Amniotic epithelial cell (primary cell): Measurements from ENCODE around the gene HDHD3.
A peak's percentile ranks its signal among the peaks of the same experiment; 100 is the strongest.

Source experiments
- DNase-seq: peaks from one replicate; pipeline ENCODE4 v3.0.0-alpha.2; 2010; ENCODE audit warnings: low read depth

The HDHD3 gene

DNA sequence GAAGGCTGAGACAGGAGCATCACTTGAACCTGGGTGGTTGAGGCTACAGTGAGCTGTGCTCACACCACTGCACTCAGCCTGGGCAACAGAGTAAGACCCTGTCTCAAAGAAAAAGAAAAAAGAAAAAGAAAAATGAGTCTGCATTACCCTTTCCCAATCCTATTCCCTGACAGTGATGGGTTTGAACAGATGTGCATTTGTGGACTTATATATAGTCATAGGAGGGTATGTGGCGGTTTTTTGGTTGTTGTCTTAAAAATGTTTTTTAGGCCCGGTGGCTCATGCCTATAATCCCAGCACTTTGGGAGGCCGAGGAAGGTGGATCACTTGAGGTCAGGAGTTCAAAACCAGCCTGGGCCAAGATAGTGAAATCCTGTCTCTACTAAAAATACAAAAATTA is 13.4 kb downstream of the HDHD3 start:
- no peak for DNase-seq

DNA sequence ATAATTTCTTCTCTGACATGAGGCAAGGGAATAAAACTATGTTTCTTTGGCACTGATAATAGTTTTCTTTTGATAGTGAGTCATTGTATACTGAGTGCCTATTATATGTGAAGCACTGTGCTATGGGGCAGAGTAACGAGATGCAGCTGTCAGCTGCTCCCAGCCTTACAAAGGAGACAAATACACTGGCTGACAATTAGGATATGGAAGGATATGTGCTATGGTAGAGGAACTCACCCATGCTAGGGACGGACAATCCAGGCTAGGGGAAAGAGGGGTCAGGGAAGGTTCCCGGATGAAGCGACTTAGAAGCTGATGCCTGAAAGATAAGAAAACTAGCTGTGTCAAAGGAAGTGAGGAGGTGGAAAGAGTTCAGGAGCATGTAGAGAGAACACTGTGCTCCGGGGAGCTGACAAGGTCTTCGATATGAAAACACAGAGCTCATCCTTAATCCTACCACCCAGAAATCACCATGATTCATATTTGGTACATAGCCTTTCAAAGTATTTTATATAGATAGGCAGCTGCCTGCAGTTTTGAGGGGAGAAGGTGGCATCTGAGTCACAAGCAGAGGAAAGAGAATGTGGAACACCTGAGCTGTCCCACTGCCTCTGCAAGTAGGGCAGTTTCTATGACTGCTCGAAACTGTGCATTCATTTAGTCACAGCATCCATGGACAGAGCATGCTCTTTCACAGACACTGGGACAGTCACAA is 15.3 kb downstream of the HDHD3 start:
- peak; percentile 16 for DNase-seq

DNA sequence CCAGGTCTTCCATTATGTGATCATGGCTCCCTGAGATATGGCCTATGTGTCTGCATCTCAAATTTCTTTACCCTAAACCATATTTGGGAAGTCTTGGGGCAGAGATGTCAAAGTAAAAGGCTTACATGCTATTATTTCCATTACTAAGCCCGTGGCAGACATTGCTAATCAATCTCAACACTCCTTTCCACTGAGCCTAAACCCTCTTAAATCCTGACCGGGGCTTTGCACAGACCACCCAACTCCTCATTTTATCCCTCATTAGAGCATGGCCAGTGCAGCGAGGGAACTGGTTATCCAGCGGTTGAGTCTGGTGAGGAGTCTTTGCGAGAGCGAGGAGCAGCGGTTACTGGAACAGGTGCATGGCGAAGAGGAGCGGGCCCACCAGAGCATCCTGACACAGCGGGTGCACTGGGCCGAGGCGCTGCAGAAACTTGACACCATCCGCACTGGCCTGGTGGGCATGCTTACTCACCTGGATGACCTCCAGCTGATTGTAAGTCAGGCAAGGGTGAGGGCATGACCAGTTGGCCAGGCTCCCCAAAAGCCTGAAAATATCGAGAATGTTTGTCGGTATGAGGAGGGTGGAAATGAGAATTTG is 16.4 kb downstream of the HDHD3 start:
- no peak for DNase-seq

DNA sequence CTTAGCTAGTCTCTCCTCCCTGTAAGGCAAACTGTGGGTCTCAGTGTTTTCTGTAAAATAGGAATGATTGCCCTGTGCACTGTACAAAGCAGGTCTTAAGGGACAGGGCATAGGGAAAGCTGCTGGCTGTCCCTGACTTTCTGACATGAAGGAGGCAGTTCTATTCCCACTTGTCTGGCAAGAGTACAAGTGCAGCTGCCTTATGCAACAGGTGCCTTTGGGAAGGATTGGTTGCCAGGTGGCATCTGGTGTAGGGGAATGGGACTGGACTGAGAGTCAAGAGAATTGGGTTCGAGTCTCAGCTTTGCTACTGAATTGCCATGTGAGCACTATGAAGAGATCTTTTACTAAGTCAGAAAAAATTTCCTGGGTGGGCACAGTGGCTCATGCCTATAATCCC is 17.4 kb downstream of the HDHD3 start:
- DNase-seq = no peak

DNA sequence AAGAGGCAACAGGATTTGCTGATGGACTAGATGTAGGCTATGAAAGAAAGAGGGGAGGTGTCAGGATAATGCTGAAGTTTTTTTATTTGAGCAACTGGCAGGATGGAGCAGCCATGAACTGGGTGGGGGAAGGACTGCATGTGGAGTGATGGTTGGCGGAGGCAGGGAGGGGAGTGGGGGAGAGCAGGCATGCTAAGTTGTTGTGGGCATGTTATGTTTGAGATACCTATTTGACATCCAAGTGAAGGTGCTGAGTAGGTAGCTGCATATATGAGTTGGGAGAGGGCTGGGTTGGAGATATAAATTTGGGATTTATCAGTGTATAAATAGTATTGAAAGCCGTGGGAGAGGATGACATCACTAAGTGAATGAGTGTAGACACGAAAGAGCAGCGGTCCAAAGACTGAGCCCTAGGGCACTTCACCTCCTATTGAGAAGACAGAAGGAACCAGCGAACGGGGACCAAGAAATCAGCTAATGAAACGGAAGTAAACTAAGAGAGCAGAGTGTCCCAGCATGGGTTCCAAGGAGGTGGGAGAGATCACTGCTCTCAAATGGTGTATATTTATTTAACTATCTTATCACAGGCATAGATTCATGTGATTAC is 20.0 kb downstream of the HDHD3 start:
- DNase-seq = no peak

DNA sequence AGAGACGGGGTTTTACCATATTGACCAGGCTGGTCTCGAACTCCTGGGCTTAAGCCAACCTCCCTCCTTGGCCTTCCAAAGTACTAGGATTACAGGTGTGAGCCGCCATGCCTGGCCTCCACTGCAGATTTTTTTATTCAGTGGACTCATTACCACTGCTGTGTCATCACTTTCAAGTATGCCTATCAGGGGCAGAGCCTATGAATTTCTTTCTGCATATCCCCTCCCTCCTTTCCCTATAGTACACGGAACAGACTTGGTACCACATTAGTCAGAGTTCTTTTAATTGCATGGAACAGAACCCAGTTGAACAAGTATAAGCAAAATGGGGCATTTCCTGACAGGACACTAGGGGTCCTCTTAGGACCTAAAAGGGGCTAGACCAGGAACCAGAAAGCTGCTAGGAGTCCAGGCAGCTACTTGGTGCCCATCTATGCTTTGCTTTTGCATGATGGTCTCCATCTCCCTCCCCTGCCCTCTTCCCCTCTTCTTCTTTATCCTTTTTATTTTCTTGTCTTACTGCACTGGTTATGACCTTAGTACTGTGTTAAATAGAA is 21.7 kb downstream of the HDHD3 start:
- peak; percentile 29 for DNase-seq

DNA sequence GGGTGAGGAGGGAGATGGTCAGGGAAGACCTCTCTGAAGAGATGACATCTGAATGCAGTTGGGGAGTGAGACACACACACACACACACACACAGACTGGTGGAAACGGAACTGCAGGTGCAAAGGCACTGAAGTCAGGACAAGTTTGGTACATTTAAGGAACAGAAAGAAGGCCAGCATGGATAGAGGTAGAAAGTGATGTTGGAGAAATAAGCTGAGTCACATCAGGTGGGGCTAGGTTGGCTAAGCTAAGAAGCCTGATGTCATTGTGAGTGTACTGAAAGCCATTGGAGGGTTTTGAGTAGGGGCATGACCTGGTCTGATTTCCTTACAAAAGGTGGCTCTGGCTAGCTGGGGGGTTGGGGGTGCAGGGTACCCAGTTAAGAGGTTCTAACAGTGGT is 24.4 kb downstream of the HDHD3 start:
- DNase-seq = no peak

DNA sequence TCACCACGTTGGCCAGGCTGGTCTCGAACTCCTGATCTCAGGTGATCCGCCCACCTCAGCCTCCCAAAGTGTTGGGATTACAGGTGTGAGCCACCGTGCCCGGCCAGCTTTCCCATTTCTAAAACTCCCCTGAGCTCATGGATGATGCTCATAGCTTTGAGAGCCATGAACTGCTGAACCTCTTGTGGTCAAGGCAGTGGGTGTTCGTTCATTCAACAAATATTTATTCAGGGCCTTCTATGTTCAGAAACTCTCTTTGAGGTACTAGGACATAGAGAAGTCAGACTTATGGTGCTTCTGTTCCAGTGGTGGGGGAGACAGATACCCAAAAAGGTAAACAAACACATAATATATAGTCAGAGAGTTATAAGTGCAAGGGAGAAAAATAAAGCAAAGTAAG is 24.8 kb downstream of the HDHD3 start:
- no peak for DNase-seq

DNA sequence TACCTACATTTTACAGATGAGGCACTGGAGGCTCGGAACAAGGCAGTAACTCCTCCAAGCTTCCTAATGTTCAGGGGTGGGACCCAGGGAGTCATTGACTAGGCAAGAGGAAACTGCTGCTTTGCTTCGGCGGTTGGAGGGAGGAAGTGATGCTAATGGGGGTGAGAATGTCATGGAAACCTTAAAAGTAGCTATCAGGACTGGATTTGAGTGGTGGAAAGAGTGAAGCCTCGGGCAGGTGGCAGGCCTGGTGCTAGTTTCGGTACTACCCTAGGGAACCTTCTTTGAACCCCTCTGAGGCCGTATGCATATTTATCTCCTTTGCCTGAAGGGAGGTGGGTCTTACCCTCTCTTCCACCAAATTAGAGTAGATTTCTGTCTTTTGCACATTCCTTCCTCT is 25.8 kb downstream of the HDHD3 start:
- no peak for DNase-seq

DNA sequence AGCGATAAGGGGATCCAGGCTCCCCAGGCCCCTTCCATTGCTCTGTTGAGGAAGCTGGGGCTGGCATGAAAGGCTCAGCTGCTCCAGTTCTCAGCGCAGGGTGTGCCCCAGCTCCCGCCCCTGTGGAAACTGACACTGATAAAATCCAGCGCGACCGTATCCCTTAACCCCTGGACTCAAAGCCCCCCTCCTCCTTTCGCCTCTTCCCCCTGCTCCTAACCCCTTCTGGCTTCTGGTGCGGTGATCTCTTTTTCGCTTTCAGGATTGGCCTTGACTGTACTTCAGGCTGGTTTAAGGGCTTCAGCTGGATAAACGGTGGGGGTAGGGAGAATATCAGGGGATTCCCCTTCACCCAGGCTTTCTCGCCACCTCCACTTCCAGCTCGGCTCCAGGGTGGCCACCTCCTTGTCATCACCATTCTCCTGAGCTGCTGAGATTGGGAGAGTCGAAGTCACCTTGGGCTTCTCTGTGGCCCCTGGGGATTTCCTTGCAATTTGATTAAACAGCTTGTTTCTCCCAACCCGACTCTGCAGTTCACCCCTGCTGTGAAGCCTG is 26.6 kb downstream of the HDHD3 start:
- DNase-seq = no peak

DNA sequence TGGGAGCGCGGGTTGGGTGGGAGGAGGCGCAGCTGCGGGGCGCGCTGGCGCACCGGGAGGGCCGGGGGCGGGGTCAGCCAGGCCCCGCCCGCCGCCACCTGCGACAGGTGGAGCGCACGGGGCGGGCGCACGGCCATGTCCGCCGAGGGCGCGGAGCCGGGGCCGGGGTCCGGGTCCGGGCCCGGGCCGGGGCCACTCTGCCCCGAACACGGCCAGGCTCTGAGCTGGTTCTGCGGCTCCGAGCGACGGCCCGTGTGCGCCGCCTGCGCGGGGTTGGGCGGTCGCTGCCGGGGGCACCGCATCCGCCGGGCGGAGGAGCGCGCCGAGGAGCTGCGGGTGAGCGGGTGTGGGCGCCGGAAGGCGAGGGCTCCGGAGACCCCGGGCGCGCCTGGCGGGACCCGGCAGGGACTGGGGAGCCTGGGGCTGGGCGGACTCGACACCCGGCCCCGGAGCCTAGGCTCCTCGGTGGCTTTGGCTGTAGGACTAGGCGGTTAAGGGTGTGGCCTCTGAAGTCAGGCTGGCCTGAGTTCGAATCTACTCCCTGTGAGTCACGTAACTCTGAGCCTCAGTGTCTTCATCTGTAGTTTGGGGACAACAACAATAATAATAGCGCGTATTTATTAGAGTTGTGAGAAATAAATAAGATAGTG is 27.2 kb downstream of the HDHD3 start, which contains the start of gene BSPRY:
TSS of gene BSPRY (plus strand) at position 97 of the 650 bp plus-strand sequence. CDS start at position 136, 39 bp downstream.
- no peak for DNase-seq

DNA sequence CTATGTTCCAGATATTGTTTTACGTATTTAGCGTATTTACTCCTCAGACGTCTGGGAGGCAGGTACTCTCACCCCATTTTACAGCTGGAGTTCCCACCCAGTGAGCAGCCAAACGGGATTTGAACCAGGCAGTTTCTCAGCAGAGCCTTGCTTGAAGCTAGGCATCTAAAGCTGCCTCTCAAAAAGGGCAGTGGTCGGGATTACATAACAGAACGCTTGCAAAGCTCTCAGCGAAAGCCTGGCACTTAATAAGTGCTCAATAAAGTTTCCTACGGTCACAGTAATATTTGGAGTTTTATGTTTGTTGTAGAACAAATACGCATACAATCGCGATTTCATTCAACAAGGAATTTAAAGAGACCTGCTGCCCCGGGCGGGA is 27.7 kb downstream of the HDHD3 start:
- no peak for DNase-seq

DNA sequence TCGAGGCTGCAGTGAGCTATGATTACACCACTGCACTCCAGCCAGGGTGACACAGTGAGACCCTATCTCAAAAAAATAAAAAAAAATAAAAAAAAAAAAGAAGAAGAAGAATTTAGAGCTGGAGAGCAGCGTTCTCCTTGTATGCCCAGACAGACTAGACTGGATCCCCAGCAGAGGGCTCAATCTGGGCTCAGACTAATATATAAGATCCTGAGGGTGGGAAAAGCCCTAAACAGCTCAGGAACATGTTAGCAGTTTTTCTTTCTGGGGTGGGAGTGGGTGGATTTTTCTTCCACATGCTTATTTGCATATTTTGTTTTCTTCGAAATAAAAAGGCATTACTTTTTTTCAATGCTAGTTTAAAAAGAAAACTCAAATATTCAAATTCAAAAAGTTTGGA is 28.3 kb downstream of the HDHD3 start:
- DNase-seq = no peak

DNA sequence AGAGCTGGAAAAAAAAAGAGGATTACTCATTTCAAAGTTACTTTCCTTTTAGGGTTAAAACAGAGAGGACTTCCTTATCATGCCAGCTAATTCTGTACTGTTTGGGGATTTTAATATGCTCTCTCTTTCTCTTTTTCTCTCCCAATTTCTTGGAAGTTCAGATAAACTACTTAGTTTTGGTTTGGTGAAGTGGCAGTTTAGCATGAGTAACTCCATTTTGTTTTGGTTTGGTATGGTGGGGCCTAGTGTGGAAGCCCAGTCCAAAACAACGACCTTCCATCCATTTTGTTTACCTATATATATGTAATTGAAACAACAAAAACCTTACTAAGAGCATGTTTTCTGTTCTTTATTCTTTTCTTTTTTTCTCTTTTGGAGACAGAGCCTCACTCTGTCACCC is 31.1 kb downstream of the HDHD3 start:
- DNase-seq = no peak

DNA sequence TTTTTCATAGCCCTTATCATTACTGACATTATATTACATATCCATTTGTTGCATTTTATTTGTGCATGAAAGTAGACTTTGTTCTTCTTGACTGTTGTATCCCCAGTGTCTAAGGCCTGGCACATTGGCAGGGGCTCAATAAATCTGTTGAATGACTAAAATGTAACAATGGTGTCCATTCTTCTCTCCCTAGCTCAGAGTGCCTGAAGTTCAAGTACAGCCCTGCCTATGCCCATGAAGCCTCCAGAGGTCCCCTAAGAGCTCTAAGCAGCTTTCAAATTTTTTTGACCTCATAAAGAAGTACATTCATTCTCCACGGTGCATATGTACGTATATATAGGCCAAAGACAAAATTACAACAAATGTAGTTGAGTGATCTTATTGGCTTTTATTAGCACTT is 31.6 kb downstream of the HDHD3 start:
- no peak for DNase-seq

DNA sequence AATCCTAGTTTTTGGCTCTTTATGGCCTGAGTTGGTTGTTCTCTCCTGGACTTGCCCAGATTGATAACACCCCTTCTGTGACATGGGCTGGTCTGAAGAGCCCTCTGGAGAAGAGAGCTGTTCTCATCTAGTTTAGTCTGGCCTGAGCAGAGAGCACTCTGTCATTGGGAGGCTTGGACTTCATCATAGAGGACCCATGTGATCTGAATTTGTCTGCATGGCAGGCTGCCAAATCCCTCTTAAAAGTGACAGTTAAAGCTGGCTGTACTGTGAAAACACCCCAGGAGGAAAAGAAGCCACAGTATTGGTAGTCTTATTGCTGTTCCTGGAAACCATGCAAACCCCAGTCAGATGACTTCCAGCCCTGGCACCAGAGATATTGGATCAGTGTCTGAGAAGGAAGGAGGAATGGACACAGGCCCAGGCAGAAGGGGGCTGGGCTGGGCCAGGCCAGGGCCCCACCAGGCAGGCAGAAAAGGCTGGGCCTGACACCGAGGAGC is 33.0 kb downstream of the HDHD3 start:
- peak; percentile 34 for DNase-seq

DNA sequence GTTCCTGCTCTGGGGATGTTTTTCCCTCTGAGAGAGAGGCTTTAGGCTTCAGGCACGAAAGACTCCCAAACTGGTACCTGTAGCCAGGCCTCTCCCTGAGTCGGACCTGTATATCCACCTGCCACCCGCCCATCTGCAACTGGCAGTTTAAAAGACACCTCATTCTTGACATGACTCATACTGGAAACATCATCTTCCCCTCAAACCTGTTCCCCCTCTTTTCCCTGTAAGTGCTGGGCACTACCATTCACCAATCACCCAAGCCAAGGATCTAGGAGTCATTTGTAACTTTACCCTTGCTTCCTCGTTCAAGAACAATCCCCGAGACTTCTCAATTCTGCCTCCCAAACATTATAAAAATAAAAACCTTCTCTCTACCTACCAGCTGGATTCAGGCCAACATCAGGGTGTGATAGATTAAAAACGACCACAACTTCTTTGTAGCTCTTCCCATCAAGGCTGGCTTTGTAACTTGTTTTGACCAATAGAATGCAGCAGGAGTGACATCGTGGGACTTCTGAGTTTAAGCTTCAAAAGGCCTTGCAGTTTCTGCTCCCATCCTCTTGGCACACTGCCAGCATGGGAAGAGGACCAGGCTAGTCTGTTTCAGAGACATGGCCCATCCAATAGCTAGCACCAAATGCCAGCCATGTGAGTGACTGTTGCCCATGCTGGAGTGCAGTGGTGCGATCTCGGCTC is 34.9 kb downstream of the HDHD3 start:
- DNase-seq = no peak

DNA sequence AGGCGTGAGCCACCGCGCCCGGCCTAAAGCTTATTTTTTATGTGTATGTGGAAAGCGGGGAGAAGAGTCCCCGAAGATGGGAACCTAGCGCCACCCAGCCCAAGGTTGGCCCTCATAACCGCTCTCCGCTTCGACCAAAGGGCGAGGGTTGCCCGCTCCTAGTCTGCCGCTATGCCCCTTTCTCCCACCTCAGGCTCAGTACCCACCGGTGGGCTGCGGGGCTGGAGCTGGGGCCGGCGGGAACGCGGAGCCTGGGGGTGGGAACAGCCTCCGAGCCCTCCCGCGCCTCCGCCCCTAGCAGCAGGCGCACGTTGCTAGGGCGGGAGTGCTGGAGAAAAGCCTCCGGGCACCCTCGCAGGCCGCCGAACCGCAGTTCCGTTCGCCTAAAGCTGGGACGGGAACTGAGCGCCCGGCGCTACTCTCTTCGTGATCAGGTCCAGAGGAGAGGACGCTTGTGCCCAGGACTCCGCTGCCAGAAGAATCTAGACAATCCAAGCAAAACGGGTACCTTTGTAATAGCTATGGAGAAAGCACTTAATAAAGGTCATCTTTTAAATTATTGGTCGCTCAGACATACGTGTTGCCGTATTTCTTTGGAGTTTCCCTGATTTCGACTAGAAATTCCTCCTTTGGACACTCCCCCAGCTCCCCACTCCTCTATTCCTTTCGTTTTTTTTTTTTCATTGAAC is 36.6 kb downstream of the HDHD3 start, which contains the start of gene WDR31:
TSS of gene WDR31 (minus strand) at position 265 of the 689 bp plus-strand sequence. CDS start 8,253 bp downstream, outside the sequence.
- peak; percentile 84 for DNase-seq

DNA sequence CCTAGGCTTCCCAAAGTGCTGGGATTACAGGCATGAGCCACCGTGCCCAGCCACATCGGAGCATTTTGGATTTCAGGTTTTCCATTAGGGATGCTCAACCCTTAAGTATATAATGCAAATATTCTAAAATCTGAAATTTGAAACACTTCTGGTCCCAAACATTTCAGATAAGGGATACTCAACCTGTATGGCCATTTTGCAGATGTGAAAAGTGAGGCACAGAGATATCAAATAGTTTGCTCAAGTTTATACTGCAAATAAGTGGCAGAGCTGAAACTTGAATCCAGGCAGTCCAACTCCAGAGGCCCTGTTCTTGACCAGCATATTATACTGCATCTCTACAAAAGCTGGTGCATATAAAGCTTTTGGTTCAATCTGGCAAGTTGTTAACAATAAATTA is 39.1 kb downstream of the HDHD3 start:
- no peak for DNase-seq

DNA sequence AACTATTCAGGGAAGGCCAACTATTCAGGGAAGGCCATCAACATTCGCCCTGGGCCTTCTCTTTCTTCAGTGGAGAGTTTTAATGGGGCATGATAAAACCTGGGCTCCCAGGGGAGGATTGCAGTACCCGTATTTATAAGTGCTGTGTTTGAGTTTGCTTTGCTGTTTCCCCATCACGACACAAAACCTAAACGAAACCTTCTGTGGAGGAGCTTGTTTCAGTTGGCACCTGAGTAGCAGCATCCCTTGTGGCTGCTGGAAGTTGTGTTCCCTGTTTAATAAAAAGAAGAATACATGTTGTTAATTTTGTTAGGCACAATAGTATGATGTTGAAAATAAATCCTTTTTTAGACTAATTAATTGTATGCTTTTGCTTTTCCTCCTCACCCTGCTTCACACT is 45.0 kb downstream of the HDHD3 start:
- DNase-seq = no peak
